GM23248 (cell line): ENCODE data around the gene PTBP1.

Source experiments
- EZH2 ChIP-seq: fragments of 200-600 bp; sonication (generic); IDR thresholded peaks from 2 replicates; pipeline ENCODE4 v1.6.1; 2018; ENCODE audit warnings: antibody characterized with exemption, mild to moderate bottlenecking; ENCODE audit not compliant: insufficient read depth, poor library complexity, severe bottlenecking
- EZH2phosphoT487 ChIP-seq: fragments of 200-600 bp; sonication (generic); IDR thresholded peaks from 2 replicates; pipeline ENCODE4 v1.6.1; 2018; ENCODE audit warnings: antibody characterized with exemption, moderate library complexity, mild to moderate bottlenecking, low read depth; ENCODE audit not compliant: insufficient read depth

DNA sequence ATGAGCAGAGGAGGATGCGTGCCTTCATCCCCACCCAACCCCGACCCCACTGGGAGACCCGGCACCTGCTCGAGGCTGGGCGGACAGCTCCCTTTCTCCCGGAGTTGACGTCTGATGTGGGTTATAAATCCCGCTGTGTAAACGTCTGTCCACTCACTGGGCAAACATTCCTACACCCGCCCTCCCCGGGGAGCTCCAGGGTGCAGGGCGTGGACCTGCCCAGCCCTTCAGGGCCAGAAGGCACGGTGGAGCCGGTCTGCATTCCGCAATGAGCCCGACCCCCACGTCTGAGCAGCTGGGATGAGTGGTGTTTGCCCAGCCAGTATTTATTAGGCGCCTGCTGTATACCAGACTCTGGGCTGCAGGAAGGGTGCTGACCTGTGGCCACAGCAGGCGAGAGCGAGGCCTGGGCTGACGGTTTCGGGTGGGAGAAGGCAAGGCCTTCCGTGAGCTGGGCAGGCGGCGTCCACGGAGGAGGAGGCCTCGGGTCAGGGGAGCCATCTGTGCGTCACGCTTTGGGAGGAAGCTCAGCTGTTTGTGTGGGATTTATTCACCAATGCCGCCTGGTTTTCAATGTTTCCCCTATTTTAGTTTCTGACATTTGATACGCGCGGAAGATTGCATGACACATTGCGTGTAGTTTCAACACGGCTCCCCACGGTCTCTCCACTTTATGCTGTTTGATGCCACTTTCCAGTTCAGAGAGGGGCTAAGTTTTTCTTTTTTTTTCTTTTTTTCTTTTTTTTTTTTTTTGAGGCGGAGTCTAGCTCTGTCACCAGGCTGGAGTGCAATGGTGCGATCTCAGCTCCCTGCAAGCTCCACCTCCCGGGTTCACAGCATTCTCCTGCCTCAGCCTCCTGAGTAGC lies 44.4 kb upstream of the PTBP1 start:
- TF ChIP-seq EZH2: no peak
- no peak for TF ChIP-seq EZH2phosphoT487
